HEK293 (cell line): ENCODE measurements around the gene SMURF2.

Source experiments
- CTCF ChIA-PET: fragments of 350-600 bp; formaldehyde crosslinking; extraction: SDS; loops from one replicate; lab custom pipeline; 2021; ENCODE audit warnings: antibody characterized with exemption; lab: Yijun Ruan, JAX
- POLR2A ChIA-PET: fragments of 300-600 bp; formaldehyde crosslinking; extraction: SDS; loops from one replicate; lab custom pipeline; 2020; ENCODE audit warnings: antibody characterized with exemption, inconsistent platforms; lab: Yijun Ruan, JAX
- H3K27ac ChIP-seq: fragments of 200-500 bp; sonication (Bioruptor generic); 2 replicates; pipeline ENCODE4 v1.5.1; 2014; ENCODE audit warnings: low read depth, low read length, control low read depth, inconsistent platforms; ENCODE audit errors: extremely low read depth
- H3K36me3 ChIP-seq, 2 experiments: fragments of 200-500 bp in 1 of 2; sonication (Bioruptor generic) in 1 of 2; 1 replicate in 1 of 2; 2 replicates in 1 of 2; pipeline ENCODE4 v1.5.1; 2014 to 2017; ENCODE audit warnings: inconsistent platforms in 2 of 2, low read length in 2 of 2; ENCODE audit not compliant: control insufficient read depth in 2 of 2, insufficient read depth in 1 of 2
- H3K4me1 ChIP-seq: fragments of 200-500 bp; sonication (Bioruptor generic); 2 replicates; pipeline ENCODE4 v1.5.1; 2014; ENCODE audit warnings: mild to moderate bottlenecking, low read length, inconsistent platforms; ENCODE audit not compliant: control insufficient read depth, insufficient read depth
- H3K4me3 ChIP-seq: 2 replicates; pipeline ENCODE4 v1.5.1; 2011; ENCODE audit warnings: low read depth, mild to moderate bottlenecking, control low read depth, low read length, moderate library complexity
- H3K9me3 ChIP-seq: fragments of 200-500 bp; sonication (Bioruptor generic); 2 replicates; pipeline ENCODE4 v1.5.1; 2014; ENCODE audit warnings: low read depth, low read length, inconsistent platforms; ENCODE audit not compliant: control insufficient read depth, insufficient read depth
- MYNN ChIP-seq: fragments of 450-650 bp; formaldehyde crosslinking; IDR thresholded peaks from 2 replicates; pipeline ENCODE4 v1.5.1; 2016; ENCODE audit warnings: missing biosample characterization, missing genetic modification characterization, borderline replicate concordance
- OVOL3 ChIP-seq: fragments of 450-650 bp; formaldehyde crosslinking; IDR thresholded peaks from 2 replicates; pipeline ENCODE4 v1.5.1; 2016; ENCODE audit warnings: missing biosample characterization, missing genetic modification characterization
- REST ChIP-seq: fragments of 450-650 bp; formaldehyde crosslinking; IDR thresholded peaks from 2 replicates; pipeline ENCODE4 v1.5.1; 2016; ENCODE audit warnings: missing biosample characterization, missing genetic modification characterization
- SCRT1 ChIP-seq: fragments of 450-650 bp; formaldehyde crosslinking; IDR thresholded peaks from 2 replicates; pipeline ENCODE4 v1.5.1; 2016; ENCODE audit warnings: missing biosample characterization, missing genetic modification characterization, borderline replicate concordance
- ZBTB10 ChIP-seq: fragments of 450-650 bp; formaldehyde crosslinking; IDR thresholded peaks from 2 replicates; pipeline ENCODE4 v1.5.1; 2016; ENCODE audit warnings: missing biosample characterization, missing genetic modification characterization
- ZBTB44 ChIP-seq: fragments of 450-650 bp; IDR thresholded peaks from 2 replicates; pipeline ENCODE4 v1.5.1; 2018; ENCODE audit warnings: missing biosample characterization, mild to moderate bottlenecking, missing genetic modification characterization
- ZNF157 ChIP-seq: fragments of 450-650 bp; formaldehyde crosslinking; IDR thresholded peaks from 2 replicates; pipeline ENCODE4 v1.5.1; 2016; ENCODE audit warnings: missing biosample characterization, missing genetic modification characterization
- ZNF175 ChIP-seq: fragments of 450-650 bp; formaldehyde crosslinking; IDR thresholded peaks from 2 replicates; pipeline ENCODE4 v1.5.1; 2016; ENCODE audit warnings: missing biosample characterization, missing genetic modification characterization
- ZNF214 ChIP-seq: fragments of 450-650 bp; formaldehyde crosslinking; IDR thresholded peaks from 2 replicates; pipeline ENCODE4 v1.5.1; 2017; ENCODE audit warnings: missing biosample characterization, mild to moderate bottlenecking, missing genetic modification characterization, borderline replicate concordance
- ZNF292 ChIP-seq: fragments of 450-650 bp; formaldehyde crosslinking; IDR thresholded peaks from 2 replicates; pipeline ENCODE4 v1.5.1; 2016; ENCODE audit warnings: low read depth, missing biosample characterization, missing genetic modification characterization, borderline replicate concordance
- ZNF311 ChIP-seq: fragments of 450-650 bp; formaldehyde crosslinking; IDR thresholded peaks from 2 replicates; pipeline ENCODE4 v1.5.1; 2017; ENCODE audit warnings: missing biosample characterization, missing genetic modification characterization, borderline replicate concordance
- ZNF394 ChIP-seq: fragments of 450-650 bp; formaldehyde crosslinking; IDR thresholded peaks from 2 replicates; pipeline ENCODE4 v1.5.1; 2016; ENCODE audit warnings: missing biosample characterization, missing genetic modification characterization, mild to moderate bottlenecking, moderate library complexity, borderline replicate concordance
- ZNF416 ChIP-seq: fragments of 450-650 bp; formaldehyde crosslinking; IDR thresholded peaks from 2 replicates; pipeline ENCODE4 v1.5.1; 2016; ENCODE audit warnings: missing biosample characterization, missing genetic modification characterization
- ZNF423 ChIP-seq: fragments of 450-650 bp; formaldehyde crosslinking; IDR thresholded peaks from 2 replicates; pipeline ENCODE4 v1.5.1; 2016; ENCODE audit warnings: missing biosample characterization, missing genetic modification characterization
- ZNF473 ChIP-seq: fragments of 450-650 bp; formaldehyde crosslinking; IDR thresholded peaks from 2 replicates; pipeline ENCODE4 v1.5.1; 2017; ENCODE audit warnings: missing biosample characterization, missing genetic modification characterization
- ZNF488 ChIP-seq: fragments of 450-650 bp; formaldehyde crosslinking; IDR thresholded peaks from 2 replicates; pipeline ENCODE4 v1.5.1; 2016; ENCODE audit warnings: missing biosample characterization, missing genetic modification characterization
- ZNF639 ChIP-seq: fragments of 450-650 bp; formaldehyde crosslinking; IDR thresholded peaks from 2 replicates; pipeline ENCODE4 v1.5.1; 2016; ENCODE audit warnings: missing biosample characterization, missing genetic modification characterization
- ZNF677 ChIP-seq: fragments of 450-650 bp; IDR thresholded peaks from 2 replicates; pipeline ENCODE4 v1.5.0; 2018; ENCODE audit warnings: missing biosample characterization, mild to moderate bottlenecking, missing genetic modification characterization, moderate library complexity
- ZNF830 ChIP-seq: fragments of 450-650 bp; IDR thresholded peaks from 2 replicates; pipeline ENCODE4 v1.5.0; 2018; ENCODE audit warnings: missing biosample characterization, missing genetic modification characterization, low read depth, mild to moderate bottlenecking, moderate library complexity

The SMURF2 gene

GRCh38 chr17:64534187-64534586, 127.9 kb downstream of the SMURF2 start (continued):
- TF ChIP-seq ZNF639 (tag by site-specific recombination): no peak
- TF ChIP-seq ZNF311 (tag by site-specific recombination): no peak
- no peak for TF ChIP-seq ZNF214 (tag by site-specific recombination)
- no peak for TF ChIP-seq ZNF677 (tag by site-specific recombination)

- no peak overlapping the region for H3K4me3 ChIP-seq
- H3K9me3 ChIP-seq: no peaks in the 10 kb centered on the region
- peaks cover 72 to 100% of the 10 kb centered on the region in 2 experiments for H3K36me3 ChIP-seq
- no peak overlapping the region for H3K27ac ChIP-seq
- POLR2A ChIA-PET: interaction anchor here (2.9 kb wide), 1 partner anchor 28 kb away, joined by 14 read pairs; the partner anchor contains the start of gene DDX5
- H3K4me1 ChIP-seq: no peaks in the 10 kb centered on the region
- TF ChIP-seq ZNF473 (tag by site-specific recombination) (no peak), MYNN (tag by site-specific recombination) (no peak), ZNF830 (no peak), ZNF488 (tag by site-specific recombination) (no peak), ZNF292 (no peak), ZNF423 (tag by site-specific recombination) (no peak), ZNF394 (tag by site-specific recombination) (no peak), REST (no peak), OVOL3 (tag by site-specific recombination) (no peak), ZBTB10 (tag by site-specific recombination) (no peak), SCRT1 (tag by site-specific recombination) (no peak), ZNF157 (tag by site-specific recombination) (no peak), ZNF416 (no peak), ZNF175 (tag by site-specific recombination) (no peak), ZBTB44 (no peak)
- CTCF ChIA-PET: interaction anchor here (0.6 to 2.5 kb wide), 7 partner anchors 9 to 405 kb away, joined by 3 to 9 read pairs (median 4); no protein-coding TSS in a partner anchor
Observed at GRCh38 chr17:64533784-64534183, 128.3 kb downstream of the SMURF2 start.
